ENCODE measurements around the gene ZMYND15. TPM values are rescaled to one million over a fixed set of nuclear protein-coding genes. Genes with fewer than 3 reads are reported as not detected.

The ZMYND15 gene
- total and polyA plus RNA-seq, 2 of the 13 experiments (the other 11 are each of a cell fraction or from before 2014, with no cell fraction given), result 0.24 to 2.7 TPM

- TF ChIP-seq HIC2 (CRISPR knock-in tag; IDR thresholded peaks at IDR 0.05; ENCODE audit: low read depth) (no peak), ZFP41 (CRISPR knock-in tag; IDR thresholded peaks at IDR 0.05; ENCODE audit: borderline replicate concordance) (no peak), GRHL1 (CRISPR knock-in tag; conservative IDR thresholded peaks at IDR 0.05) (no peak), ZBTB25 (CRISPR knock-in tag; IDR thresholded peaks at IDR 0.05) (peak; percentile 41; the same call in 1 of the 2 replicates), GATAD2A (CRISPR knock-in tag; IDR thresholded peaks at IDR 0.05) (peak; percentile 88), MEIS1 (CRISPR knock-in tag; IDR thresholded peaks at IDR 0.05; ENCODE audit: borderline replicate concordance) (peak; percentile 84), SRSF4 (IDR thresholded peaks at IDR 0.05; ENCODE audit: low read depth, low read length, poor library complexity, severe bottlenecking) (no peak), MLXIP (CRISPR knock-in tag; IDR thresholded peaks at IDR 0.05; ENCODE audit: borderline replicate concordance) (no peak), ZNF512B (CRISPR knock-in tag; IDR thresholded peaks at IDR 0.05; ENCODE audit: borderline replicate concordance) (no peak), PHF21A (CRISPR knock-in tag; IDR thresholded peaks at IDR 0.05) (peak; percentile 89), ATRX (CRISPR knock-in tag; IDR thresholded peaks at IDR 0.05; ENCODE audit: borderline replicate concordance) (no peak), ZNF816 (CRISPR knock-in tag; IDR thresholded peaks at IDR 0.05; ENCODE audit: borderline replicate concordance) (no peak), PREB (CRISPR knock-in tag; IDR thresholded peaks at IDR 0.05) (no peak), KLF15 (CRISPR knock-in tag; IDR thresholded peaks at IDR 0.05; ENCODE audit: borderline replicate concordance) (no peak), ZKSCAN8 (CRISPR knock-in tag; IDR thresholded peaks at IDR 0.05; ENCODE audit: borderline replicate concordance) (0 out of 2 replicates have a peak, but pooled peaks have one; percentile 46)
Observed at GRCh38 chr17:4721203-4722135, 18.2 kb upstream of the ZMYND15 start (continued).
